Eye (tissue), 1 donor: ENCODE measurements around the gene ERMARD.
A peak's percentile ranks its signal among the peaks of the same experiment; 100 is the strongest.

Experiments used
- DNase-seq: peaks from one replicate; pipeline ENCODE4 v3.0.0-alpha.2; 2015

Gene ERMARD

GRCh38 chr6:169751242-169752073, at the start of gene ERMARD, which contains the start of gene DYNLT2:
Gene ERMARD (plus strand): TSS chr6:169751622. CDS start chr6:169751658, 36 bp downstream.
Gene DYNLT2 (minus strand): TSS chr6:169751572. CDS start chr6:169751458, 114 bp downstream.
- peak; percentile 98 for DNase-seq

GRCh38 chr6:169701954-169702839, 49.2 kb upstream of the ERMARD start, which contains the start of the genes C6orf120 and WDR27:
Gene C6orf120 (plus strand): TSS chr6:169702126. CDS start chr6:169702460, 334 bp downstream.
Gene WDR27 (minus strand): TSS chr6:169702029. CDS start chr6:169689005, 13,024 bp downstream.
- DNase-seq = peak; percentile 99

- DNase-seq = no peak
These were observed 48.6 kb upstream of the ERMARD start for GRCh38 chr6:169702840-169703246.

- DNase-seq = no peak
These were observed 43.6 kb upstream of the ERMARD start for GRCh38 chr6:169707772-169708171.

GRCh38 chr6:169709293-169709692, 42.1 kb upstream of the ERMARD start:
- no peak for DNase-seq

GRCh38 chr6:169710009-169710408, 41.4 kb upstream of the ERMARD start:
- no peak for DNase-seq

- no peak for DNase-seq
These were observed 37.2 kb upstream of the ERMARD start for GRCh38 chr6:169714178-169714577.

GRCh38 chr6:169714595-169714994, 36.8 kb upstream of the ERMARD start:
- DNase-seq = no peak

GRCh38 chr6:169719117-169719516, 32.3 kb upstream of the ERMARD start:
- DNase-seq = no peak

GRCh38 chr6:169720207-169720855, 31.1 kb upstream of the ERMARD start:
- DNase-seq = no peak

- no peak for DNase-seq
These were observed 28.8 kb upstream of the ERMARD start for GRCh38 chr6:169722362-169723199.

- DNase-seq = peak; percentile 87
These were observed 28.1 kb upstream of the ERMARD start for GRCh38 chr6:169723200-169723909.

GRCh38 chr6:169723991-169724493, 27.4 kb upstream of the ERMARD start:
- DNase-seq = no peak

- peak; percentile 93 for DNase-seq
These were observed 26.8 kb upstream of the ERMARD start, which contains the start of gene PHF10 for GRCh38 chr6:169724494-169725124. Gene PHF10 (minus strand): TSS chr6:169724500. CDS start chr6:169723931, 569 bp downstream.

- DNase-seq = peak; percentile 89
These were observed 26.0 kb upstream of the ERMARD start for GRCh38 chr6:169725125-169726048.

- DNase-seq = no peak
These were observed 25.4 kb upstream of the ERMARD start for GRCh38 chr6:169726049-169726400.

GRCh38 chr6:169726963-169727362, 24.5 kb upstream of the ERMARD start:
- DNase-seq = no peak

GRCh38 chr6:169729961-169730360, 21.5 kb upstream of the ERMARD start:
- DNase-seq = no peak
